Osteocyte (in vitro differentiated cells): ENCODE data around the gene SLC9A8. TPM values are rescaled to one million over a fixed set of nuclear protein-coding genes. Genes with fewer than 3 reads are reported as not detected.
A peak's percentile ranks its signal among the peaks of the same experiment; 100 is the strongest.

Experiments used
- DNase-seq: peaks from one replicate; pipeline ENCODE4 v3.0.0; 2021; ENCODE audit warnings: mixed read lengths; ENCODE audit not compliant: unreplicated experiment; ENCODE audit errors: extremely low spot score
- H3K27ac Mint-ChIP-seq: one replicate; pipeline ENCODE4 v1.8.0; 2021; ENCODE audit warnings: mild to moderate bottlenecking, mixed read lengths; ENCODE audit not compliant: unreplicated experiment
- H3K27me3 Mint-ChIP-seq: one replicate; pipeline ENCODE4 v1.8.0; 2021; ENCODE audit warnings: mixed read lengths; ENCODE audit not compliant: unreplicated experiment
- H3K36me3 Mint-ChIP-seq: one replicate; pipeline ENCODE4 v1.8.0; 2021; ENCODE audit warnings: mixed read lengths; ENCODE audit not compliant: unreplicated experiment
- H3K4me1 Mint-ChIP-seq: one replicate; pipeline ENCODE4 v1.8.0; 2021; ENCODE audit warnings: mixed read lengths; ENCODE audit not compliant: unreplicated experiment
- H3K4me3 Mint-ChIP-seq: one replicate; pipeline ENCODE4 v1.8.0; 2021; ENCODE audit warnings: mild to moderate bottlenecking, moderate library complexity, mixed read lengths; ENCODE audit not compliant: unreplicated experiment
- H3K9me3 Mint-ChIP-seq: one replicate; pipeline ENCODE4 v1.8.0; 2021; ENCODE audit warnings: mixed read lengths; ENCODE audit not compliant: unreplicated experiment
- total RNA-seq: library from RNA; stranded (reverse); gene quantifications from 2 replicates; pipeline ENCODE4 v1.2.1, GENCODE V29; 2021
- TF ChIP-seq, protein P1 (sequence below): fragments of 200-600 bp; sonication (generic); IDR thresholded peaks from 2 replicates; pipeline ENCODE4 v1.5.0; 2021; ENCODE audit warnings: antibody characterized with exemption, mild to moderate bottlenecking, moderate library complexity

SLC9A8 gene
- total RNA-seq, 1 donor from 2014 or later: 10.9 TPM

DNA sequence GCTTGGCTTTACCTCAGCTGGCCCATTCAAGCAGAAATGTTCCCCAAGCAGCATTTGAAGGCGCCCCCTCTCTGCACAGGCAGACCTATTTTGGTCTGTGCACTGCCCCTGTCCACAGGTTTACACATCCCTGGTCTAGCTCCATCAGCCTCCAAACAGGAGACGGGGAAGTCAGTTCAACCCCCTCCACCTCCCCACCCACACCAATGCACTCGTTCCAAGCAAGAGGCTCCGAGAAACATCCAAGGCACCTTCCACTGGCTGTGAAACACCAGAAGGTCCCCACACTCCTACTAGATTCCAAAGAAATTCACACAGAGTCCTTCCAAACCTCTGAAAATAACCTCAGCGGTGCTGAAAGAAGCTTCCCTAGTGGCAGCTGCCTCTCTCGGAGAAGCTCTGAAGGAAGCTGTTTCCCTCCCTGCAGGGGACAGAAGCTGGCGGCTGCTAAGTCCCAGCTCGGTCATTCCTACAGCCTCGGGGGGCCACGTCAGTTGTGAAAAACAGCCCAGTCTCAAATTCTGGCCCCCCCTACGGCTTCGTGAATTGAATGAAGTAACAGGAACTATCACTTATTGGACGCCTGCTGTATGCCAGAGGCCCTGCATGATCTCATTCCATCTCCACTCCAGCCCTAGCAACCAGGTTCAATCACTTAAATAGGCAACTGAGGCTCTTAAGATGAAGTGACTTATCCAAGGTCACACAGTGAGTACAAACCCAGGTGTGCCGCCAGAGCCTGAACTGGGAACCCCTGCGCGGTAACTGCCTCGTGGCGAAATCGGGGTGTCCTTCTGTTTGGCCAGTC is 101.9 kb downstream of the SLC9A8 start:
- Mint-ChIP-seq H3K4me3 (peak overlapping the region; percentile 98), H3K4me1 (peaks cover 35% of the 10 kb centered on the region), H3K27me3 (no peaks in the 10 kb centered on the region), H3K27ac (peak overlapping the region; percentile 90), H3K36me3 (peaks cover 3% of the 10 kb centered on the region), H3K9me3 (no peaks in the 10 kb centered on the region)
- TF ChIP-seq, protein P1, sequence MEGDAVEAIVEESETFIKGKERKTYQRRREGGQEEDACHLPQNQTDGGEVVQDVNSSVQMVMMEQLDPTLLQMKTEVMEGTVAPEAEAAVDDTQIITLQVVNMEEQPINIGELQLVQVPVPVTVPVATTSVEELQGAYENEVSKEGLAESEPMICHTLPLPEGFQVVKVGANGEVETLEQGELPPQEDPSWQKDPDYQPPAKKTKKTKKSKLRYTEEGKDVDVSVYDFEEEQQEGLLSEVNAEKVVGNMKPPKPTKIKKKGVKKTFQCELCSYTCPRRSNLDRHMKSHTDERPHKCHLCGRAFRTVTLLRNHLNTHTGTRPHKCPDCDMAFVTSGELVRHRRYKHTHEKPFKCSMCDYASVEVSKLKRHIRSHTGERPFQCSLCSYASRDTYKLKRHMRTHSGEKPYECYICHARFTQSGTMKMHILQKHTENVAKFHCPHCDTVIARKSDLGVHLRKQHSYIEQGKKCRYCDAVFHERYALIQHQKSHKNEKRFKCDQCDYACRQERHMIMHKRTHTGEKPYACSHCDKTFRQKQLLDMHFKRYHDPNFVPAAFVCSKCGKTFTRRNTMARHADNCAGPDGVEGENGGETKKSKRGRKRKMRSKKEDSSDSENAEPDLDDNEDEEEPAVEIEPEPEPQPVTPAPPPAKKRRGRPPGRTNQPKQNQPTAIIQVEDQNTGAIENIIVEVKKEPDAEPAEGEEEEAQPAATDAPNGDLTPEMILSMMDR: no peak
- DNase-seq: no peak

DNA sequence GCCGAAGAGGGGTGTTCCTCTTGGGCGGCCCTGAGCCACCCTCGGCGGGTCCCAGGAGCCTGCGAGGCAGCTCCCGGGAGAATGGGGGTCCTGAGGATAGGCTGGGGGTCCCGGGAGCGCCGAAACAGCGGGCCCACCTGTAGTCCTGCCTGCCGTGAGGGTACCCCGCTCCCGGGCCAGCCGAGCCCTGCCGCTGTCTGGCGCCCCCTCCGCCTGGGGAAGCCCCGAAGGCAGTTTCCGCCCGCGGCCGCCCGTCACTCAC is 102.4 kb downstream of the SLC9A8 start:
- Mint-ChIP-seq H3K4me1 (peaks cover 31% of the 10 kb centered on the region), H3K27ac (peak overlapping the region; percentile 90), H3K36me3 (no peaks in the 10 kb centered on the region), H3K27me3 (no peaks in the 10 kb centered on the region), H3K4me3 (peak overlapping the region; percentile 98), H3K9me3 (no peaks in the 10 kb centered on the region)
- TF ChIP-seq, protein P1: no peak
- no peak for DNase-seq

DNA sequence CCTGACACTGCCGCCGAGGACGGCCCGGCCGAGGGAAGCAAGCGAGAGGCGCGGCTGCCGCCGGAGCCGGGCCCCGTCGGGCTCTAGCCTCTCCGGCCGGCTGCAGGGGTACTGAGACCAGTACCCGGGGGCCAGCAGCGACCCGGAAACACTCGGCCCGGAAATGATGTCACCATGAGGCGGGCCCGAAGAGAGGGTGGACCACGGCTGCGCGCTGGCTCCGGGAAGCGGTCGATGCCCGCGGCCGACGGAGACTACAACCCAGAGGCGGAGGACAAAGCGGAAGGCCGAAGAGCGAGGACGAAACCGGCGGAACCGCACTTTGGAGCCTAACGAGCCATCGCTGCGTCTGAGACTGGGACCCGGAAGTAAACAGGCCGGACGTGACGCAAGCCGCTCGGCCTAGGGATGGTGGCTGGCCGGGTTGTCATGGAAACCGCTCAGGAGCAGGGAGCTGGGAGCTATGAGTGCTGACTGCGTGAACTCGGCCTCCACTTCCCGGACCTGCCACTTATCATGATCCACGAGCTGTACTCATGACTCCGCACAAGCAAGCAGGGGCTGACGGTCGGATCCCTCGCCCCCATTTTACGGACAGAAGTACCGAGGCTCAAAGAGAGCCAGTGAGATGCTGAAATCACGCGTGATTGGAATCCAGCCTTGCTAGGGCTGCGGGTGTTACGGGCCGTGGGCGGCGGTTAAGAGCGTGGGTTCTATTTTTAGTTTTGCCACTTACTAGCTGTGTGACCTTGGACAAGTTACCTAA is 102.9 kb downstream of the SLC9A8 start, which contains the start of gene SPATA2:
Gene SPATA2 (minus strand): TSS at position 150 of the 766 bp plus-strand sequence. CDS start 7,039 bp downstream, outside the sequence.
- H3K4me3 Mint-ChIP-seq: peak within 1 kb of the TSS; percentile 98
- peak; percentile 97 for DNase-seq
- H3K9me3 Mint-ChIP-seq: no peaks in the 10 kb centered on the region
- H3K27me3 Mint-ChIP-seq: no peaks in the 10 kb centered on the region
- TF ChIP-seq, protein P1: no peak
- H3K36me3 Mint-ChIP-seq: no peaks in the 10 kb centered on the region
- H3K4me1 Mint-ChIP-seq: peaks cover 31% of the 10 kb centered on the region
- peak within 1 kb of the TSS; percentile 100 for H3K27ac Mint-ChIP-seq

DNA sequence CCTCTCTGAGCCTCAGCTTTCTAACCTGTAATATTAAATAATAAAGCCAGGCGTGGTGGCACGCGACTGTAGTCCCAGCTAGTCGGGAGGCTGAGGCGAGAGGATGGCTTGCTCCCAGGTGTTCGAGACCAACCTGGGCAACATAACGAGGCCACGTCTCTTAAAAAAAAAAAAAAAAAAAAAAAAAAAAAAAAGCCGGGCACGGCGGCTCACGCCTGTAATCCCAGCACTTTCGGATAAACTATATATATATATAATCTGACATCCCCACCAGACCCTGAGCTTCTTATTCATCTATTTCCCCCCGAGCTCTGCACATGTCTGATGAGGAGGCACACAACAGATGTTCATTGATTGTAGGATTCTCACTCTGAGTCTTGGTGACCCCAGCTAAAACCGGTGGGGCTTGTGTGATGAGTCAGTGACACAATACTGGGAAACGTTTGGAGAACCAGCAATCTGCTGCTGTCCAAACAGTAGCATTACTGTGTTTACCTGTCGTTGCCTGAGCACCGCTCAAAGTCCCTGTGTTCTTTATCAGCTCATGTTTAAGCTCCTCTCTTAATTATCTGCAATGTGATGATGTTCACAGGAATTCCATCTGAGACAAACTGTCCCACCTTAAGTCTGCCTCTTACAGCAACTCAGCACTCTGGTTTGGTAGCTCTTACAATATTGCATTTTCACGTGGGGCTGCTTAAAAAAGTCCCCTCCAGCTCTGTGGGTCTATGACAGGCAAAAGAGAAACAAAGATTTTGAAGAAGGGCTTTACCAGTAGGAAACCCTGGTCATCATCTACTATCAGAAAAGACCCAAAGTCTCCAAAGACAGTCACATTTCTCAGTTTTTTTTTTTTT is 103.7 kb downstream of the SLC9A8 start:
- Mint-ChIP-seq H3K4me1 (peaks cover 31% of the 10 kb centered on the region), H3K4me3 (peak overlapping the region; percentile 98), H3K9me3 (no peaks in the 10 kb centered on the region), H3K27me3 (no peaks in the 10 kb centered on the region), H3K27ac (peak overlapping the region; percentile 100), H3K36me3 (no peaks in the 10 kb centered on the region)
- TF ChIP-seq, protein P1: no peak
- no peak for DNase-seq
